ENCODE data around the gene COMTD1.

The COMTD1 gene

DNA sequence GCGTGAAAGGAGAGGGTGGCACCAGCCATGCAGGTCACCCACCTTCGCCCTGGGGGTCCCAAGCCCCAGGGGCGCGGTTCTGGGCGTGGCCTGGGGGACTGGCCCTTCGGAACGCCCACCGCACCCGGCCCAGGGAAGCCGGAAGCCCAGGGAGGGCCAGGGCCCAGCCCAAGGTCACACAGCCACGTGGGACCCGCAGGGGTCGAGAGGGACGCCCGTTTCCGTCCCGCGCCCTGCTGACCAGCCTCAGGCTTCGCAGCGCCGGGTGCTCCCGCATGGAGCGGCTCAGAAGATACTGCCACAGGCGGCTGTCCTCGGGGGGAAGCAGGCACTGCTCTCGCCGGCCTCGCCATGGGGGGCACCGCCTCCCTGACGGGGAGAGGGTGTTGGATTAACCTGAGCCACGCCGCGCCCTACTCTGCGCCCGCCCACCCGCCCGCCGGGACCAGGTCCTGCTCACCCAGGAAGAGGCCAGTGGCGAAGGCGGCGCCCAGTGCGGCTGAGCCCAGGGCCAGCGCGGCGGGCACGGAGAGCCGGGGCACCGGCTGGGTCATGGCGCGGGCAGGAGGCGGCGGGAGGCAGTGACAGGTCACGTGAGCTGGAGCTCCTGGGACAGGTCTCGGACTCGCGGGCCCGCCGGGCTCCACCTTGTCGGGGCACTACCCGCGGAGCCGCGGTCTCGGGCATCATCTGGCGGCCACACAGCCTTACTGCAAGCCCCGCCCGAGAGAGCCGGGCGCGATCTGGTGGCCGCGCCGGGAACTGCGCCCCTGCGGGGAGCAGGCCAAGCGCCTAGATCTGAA lies at the start of gene COMTD1:
COMTD1 (minus strand) TSS at position 583 of the 803 bp plus-strand sequence; CDS start at position 554, 29 bp downstream.
- Histone ChIP-seq H3K9me2 (replicated peaks; ENCODE audit: control insufficient read depth, low read length) (no peaks in the 10 kb centered on the region), H3K27me3 (ENCODE audit: control insufficient read depth, low read length) (no peaks in the 10 kb centered on the region), H3K27ac (ENCODE audit: low read depth, low read length) (peak within 1 kb of the TSS; percentile 76), H3K9me3 (ENCODE audit: control insufficient read depth, insufficient read depth, low read length) (no peaks in the 10 kb centered on the region), H3K4me1 (ENCODE audit: control insufficient read depth, low read length) (peaks cover 26% of the 10 kb centered on the region), H3K79me2 (ENCODE audit: control insufficient read depth, low read length) (peaks cover 39% of the 10 kb centered on the region), H3K4me2 (ENCODE audit: low read length) (peak within 1 kb of the TSS; percentile 99), H3K36me3 (ENCODE audit: control insufficient read depth, low read length) (peaks cover 34% of the 10 kb centered on the region), H3F3A (ENCODE audit: control insufficient read depth, insufficient read depth) (peaks cover 18% of the 10 kb centered on the region), H4K20me1 (ENCODE audit: control insufficient read depth, insufficient read depth, low read depth, low read length) (no peaks in the 10 kb centered on the region), H3K4me3 (ENCODE audit: low read length) (peak within 1 kb of the TSS; percentile 84)
- no peak for TF ChIP-seq EZH2phosphoT487 (IDR thresholded peaks at IDR 0.05; ENCODE audit: borderline replicate concordance, low read length)
- TF ChIP-seq, protein P1, sequence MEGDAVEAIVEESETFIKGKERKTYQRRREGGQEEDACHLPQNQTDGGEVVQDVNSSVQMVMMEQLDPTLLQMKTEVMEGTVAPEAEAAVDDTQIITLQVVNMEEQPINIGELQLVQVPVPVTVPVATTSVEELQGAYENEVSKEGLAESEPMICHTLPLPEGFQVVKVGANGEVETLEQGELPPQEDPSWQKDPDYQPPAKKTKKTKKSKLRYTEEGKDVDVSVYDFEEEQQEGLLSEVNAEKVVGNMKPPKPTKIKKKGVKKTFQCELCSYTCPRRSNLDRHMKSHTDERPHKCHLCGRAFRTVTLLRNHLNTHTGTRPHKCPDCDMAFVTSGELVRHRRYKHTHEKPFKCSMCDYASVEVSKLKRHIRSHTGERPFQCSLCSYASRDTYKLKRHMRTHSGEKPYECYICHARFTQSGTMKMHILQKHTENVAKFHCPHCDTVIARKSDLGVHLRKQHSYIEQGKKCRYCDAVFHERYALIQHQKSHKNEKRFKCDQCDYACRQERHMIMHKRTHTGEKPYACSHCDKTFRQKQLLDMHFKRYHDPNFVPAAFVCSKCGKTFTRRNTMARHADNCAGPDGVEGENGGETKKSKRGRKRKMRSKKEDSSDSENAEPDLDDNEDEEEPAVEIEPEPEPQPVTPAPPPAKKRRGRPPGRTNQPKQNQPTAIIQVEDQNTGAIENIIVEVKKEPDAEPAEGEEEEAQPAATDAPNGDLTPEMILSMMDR (IDR thresholded peaks at IDR 0.05; ENCODE audit: low read depth, low read length, poor library complexity, severe bottlenecking): peak; percentile 99

- H3K4me2 ChIP-seq (ENCODE audit: low read length): no peak overlapping the region
- no peaks in the 10 kb centered on the region for H4K20me1 ChIP-seq (ENCODE audit: control insufficient read depth, insufficient read depth, low read depth, low read length)
- H3K4me1 ChIP-seq (ENCODE audit: control insufficient read depth, low read length): no peaks in the 10 kb centered on the region
- no peaks in the 10 kb centered on the region for H3K9me3 ChIP-seq (ENCODE audit: control insufficient read depth, insufficient read depth, low read length)
- H3K9me2 ChIP-seq (replicated peaks; ENCODE audit: control insufficient read depth, low read length): no peaks in the 10 kb centered on the region
- H3K27ac ChIP-seq (ENCODE audit: low read depth, low read length): no peak overlapping the region
- no peaks in the 10 kb centered on the region for H3K79me2 ChIP-seq (ENCODE audit: control insufficient read depth, low read length)
- no peaks in the 10 kb centered on the region for H3K27me3 ChIP-seq (ENCODE audit: control insufficient read depth, low read length)
- no peaks in the 10 kb centered on the region for H3F3A ChIP-seq (ENCODE audit: control insufficient read depth, insufficient read depth)
- no peaks in the 10 kb centered on the region for H3K36me3 ChIP-seq (ENCODE audit: control insufficient read depth, low read length)
- no peak overlapping the region for H3K4me3 ChIP-seq (ENCODE audit: low read length)
- TF ChIP-seq EZH2phosphoT487 (IDR thresholded peaks at IDR 0.05; ENCODE audit: borderline replicate concordance, low read length): no peak
- TF ChIP-seq, protein P1 (IDR thresholded peaks at IDR 0.05; ENCODE audit: low read depth, low read length, poor library complexity, severe bottlenecking): no peak
Observed at GRCh38 chr10:75283671-75284470, 48.1 kb upstream of the COMTD1 start.

DNA sequence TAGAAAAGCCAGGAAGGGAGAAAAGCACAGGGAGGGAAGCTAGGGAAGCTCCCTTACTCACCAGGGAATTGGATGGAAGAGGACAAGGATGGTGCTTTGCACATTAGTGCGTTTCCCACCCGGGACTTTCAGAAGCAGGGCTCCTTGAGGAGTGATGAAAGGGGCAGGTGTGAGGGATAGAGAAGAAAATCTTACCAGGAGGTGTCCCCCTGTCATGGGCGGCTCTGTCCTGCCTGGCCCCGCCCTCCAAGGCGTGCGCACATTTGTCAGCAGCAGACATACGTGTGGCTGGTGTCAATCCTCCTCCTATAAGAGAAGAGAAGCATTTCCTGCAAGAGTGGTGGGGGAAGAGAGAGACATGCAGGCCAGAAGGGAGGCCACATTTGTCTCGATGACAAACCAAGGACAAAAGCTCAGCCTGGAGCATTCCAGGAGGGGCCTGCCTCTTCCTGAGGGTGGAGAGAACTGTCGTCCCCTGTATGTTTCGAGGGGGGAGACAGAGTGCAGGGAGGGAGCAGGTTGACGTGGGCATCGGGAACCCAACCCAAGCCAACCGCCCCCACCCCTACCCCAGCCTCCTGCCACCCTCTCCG lies 47.4 kb upstream of the COMTD1 start:
- Histone ChIP-seq H3K27me3 (ENCODE audit: control insufficient read depth, low read length) (no peaks in the 10 kb centered on the region), H3K4me1 (ENCODE audit: control insufficient read depth, low read length) (no peaks in the 10 kb centered on the region), H3K4me3 (ENCODE audit: low read length) (no peak overlapping the region), H3K36me3 (ENCODE audit: control insufficient read depth, low read length) (no peaks in the 10 kb centered on the region), H4K20me1 (ENCODE audit: control insufficient read depth, insufficient read depth, low read depth, low read length) (no peaks in the 10 kb centered on the region), H3K4me2 (ENCODE audit: low read length) (no peak overlapping the region), H3F3A (ENCODE audit: control insufficient read depth, insufficient read depth) (no peaks in the 10 kb centered on the region), H3K9me2 (replicated peaks; ENCODE audit: control insufficient read depth, low read length) (no peaks in the 10 kb centered on the region), H3K79me2 (ENCODE audit: control insufficient read depth, low read length) (no peaks in the 10 kb centered on the region), H3K9me3 (ENCODE audit: control insufficient read depth, insufficient read depth, low read length) (no peaks in the 10 kb centered on the region), H3K27ac (ENCODE audit: low read depth, low read length) (no peak overlapping the region)
- TF ChIP-seq EZH2phosphoT487 (IDR thresholded peaks at IDR 0.05; ENCODE audit: borderline replicate concordance, low read length): no peak
- TF ChIP-seq, protein P1 (IDR thresholded peaks at IDR 0.05; ENCODE audit: low read depth, low read length, poor library complexity, severe bottlenecking): no peak

Data from DOHH2 (cell line).